ENCODE data around the gene RAB39A.
"Not testable (repeated sequence)": the region's sequence is repeated elsewhere in the genome, so short reads cannot be mapped to it uniquely, and the experiment has no call there.

Gene RAB39A

GRCh38 chr11:107928046-107928766 lies at the start of gene RAB39A:
Gene RAB39A (plus strand): TSS chr11:107928448. CDS start chr11:107928569, 121 bp downstream.
- peak; percentile 55 for DNase-seq

GRCh38 chr11:107881471-107881870 lies 46.8 kb upstream of the RAB39A start:
- not testable (repeated sequence) for DNase-seq

- DNase-seq, result no peak
These were observed 46.0 kb upstream of the RAB39A start for GRCh38 chr11:107882095-107882820.

GRCh38 chr11:107898270-107898669 lies 30.0 kb upstream of the RAB39A start:
- no peak for DNase-seq

- DNase-seq, result no peak
These were observed 20.0 kb upstream of the RAB39A start for GRCh38 chr11:107908211-107908610.

GRCh38 chr11:107912415-107912814 lies 15.8 kb upstream of the RAB39A start:
- DNase-seq, result not testable (repeated sequence)

GRCh38 chr11:107915229-107915628 lies 13.0 kb upstream of the RAB39A start:
- no peak for DNase-seq

- peak; percentile 37 for DNase-seq
These were observed 11.5 kb upstream of the RAB39A start for GRCh38 chr11:107916671-107917241.

- DNase-seq, result no peak
These were observed 6.3 kb upstream of the RAB39A start for GRCh38 chr11:107921997-107922396.

GRCh38 chr11:107923519-107923918 lies 4.7 kb upstream of the RAB39A start:
- DNase-seq, result not testable (repeated sequence)

GRCh38 chr11:107924306-107924705 lies 3.9 kb upstream of the RAB39A start:
- no peak for DNase-seq

- DNase-seq, result no peak
These were observed 689 bp upstream of the RAB39A start for GRCh38 chr11:107927559-107927958.

- DNase-seq, result no peak
These were observed 689 bp downstream of the RAB39A start for GRCh38 chr11:107928767-107929507.

- DNase-seq, result peak; percentile 13
These were observed 1.5 kb downstream of the RAB39A start for GRCh38 chr11:107929611-107930200.

- no peak for DNase-seq
These were observed 3.0 kb downstream of the RAB39A start for GRCh38 chr11:107931206-107931605.

GRCh38 chr11:107947904-107948303 lies 19.7 kb downstream of the RAB39A start:
- DNase-seq, result no peak

GRCh38 chr11:107948328-107948727 lies 20.1 kb downstream of the RAB39A start:
- DNase-seq, result not testable (repeated sequence)

- no peak for DNase-seq
These were observed 22.9 kb downstream of the RAB39A start for GRCh38 chr11:107951155-107951554.

- no peak for DNase-seq
These were observed 25.2 kb downstream of the RAB39A start for GRCh38 chr11:107953446-107953845.

GRCh38 chr11:107956543-107956942 lies 28.3 kb downstream of the RAB39A start:
- no peak for DNase-seq

GRCh38 chr11:107957109-107957588 lies 28.9 kb downstream of the RAB39A start:
- no peak for DNase-seq

- no peak for DNase-seq
These were observed 33.2 kb downstream of the RAB39A start for GRCh38 chr11:107961480-107961879.

- no peak for DNase-seq
These were observed 33.9 kb downstream of the RAB39A start for GRCh38 chr11:107962181-107962580.

Measured in stimulated activated CD4-positive, alpha-beta T cell treated with anti-CD3 and anti-CD28 coated beads, Interleukin-4, amount 100 ng/mL, for 1 hour (primary cell).